Ovary (tissue), 3 donors: ENCODE data around the gene MGAT5B.

ENCODE experiments used
- CTCF ChIP-seq, 3 donors: fragments of 450-650 bp in 2 of 3; fragments of 200-600 bp in 1 of 3; IDR thresholded peaks; one replicate each; pipeline versions ENCODE4 v1.5.1 to v1.8.0; 2016 to 2022; ENCODE audit warnings: antibody characterized with exemption in 3 of 3, mild to moderate bottlenecking in 1 of 3
- EP300 ChIP-seq: sonication (generic); formaldehyde crosslinking; IDR thresholded peaks from one replicate; pipeline ENCODE4 v1.6.1; 2017; ENCODE audit warnings: antibody characterized with exemption
- POLR2A ChIP-seq: fragments of 450-650 bp; IDR thresholded peaks from one replicate; pipeline ENCODE4 v1.6.1; 2017; ENCODE audit warnings: antibody characterized with exemption, mild to moderate bottlenecking, moderate library complexity
- donor health status: DM: no; HTN: no; CAD: no.

- no peak for TF ChIP-seq CTCF (IDR thresholded peaks at IDR 0.05)
- TF ChIP-seq POLR2A: no peak
- no peak for TF ChIP-seq EP300
Observed at GRCh38 chr17:76921340-76922036, 53.3 kb downstream of the MGAT5B start.
